Hepatocyte (in vitro differentiated cells): ENCODE measurements around the gene DENND2D. TPM values are rescaled to one million over a fixed set of nuclear protein-coding genes. Genes with fewer than 3 reads are reported as not detected.

Experiments used
- DNase-seq: peaks from one replicate; pipeline ENCODE4 v3.0.0-alpha.2; 2016; ENCODE audit warnings: low spot score
- H2AFZ ChIP-seq: fragments of 200-600 bp; sonication (generic); 2 replicates; pipeline ENCODE4 v1.6.0; 2016; ENCODE audit warnings: antibody characterized with exemption, mild to moderate bottlenecking
- H3K27ac ChIP-seq: fragments of 200-600 bp; sonication (generic); 2 replicates; pipeline ENCODE4 v1.5.1; 2016; ENCODE audit warnings: mild to moderate bottlenecking
- H3K27me3 ChIP-seq: fragments of 200-600 bp; sonication (generic); 2 replicates; pipeline ENCODE4 v1.6.1; 2016
- H3K36me3 ChIP-seq: fragments of 200-600 bp; sonication (generic); replicated peaks from 2 replicates; pipeline ENCODE4 v1.5.1; 2016; ENCODE audit warnings: low read depth; ENCODE audit not compliant: insufficient read depth
- H3K4me1 ChIP-seq: fragments of 200-600 bp; sonication (generic); 2 replicates; pipeline ENCODE4 v1.5.1; 2016; ENCODE audit warnings: mild to moderate bottlenecking, moderate library complexity; ENCODE audit not compliant: insufficient read depth
- H3K4me2 ChIP-seq: fragments of 200-600 bp; sonication (generic); 2 replicates; pipeline ENCODE4 v1.6.0; 2016
- H3K4me3 ChIP-seq: fragments of 200-600 bp; sonication (generic); 2 replicates; pipeline ENCODE4 v1.5.1; 2016; ENCODE audit warnings: mild to moderate bottlenecking
- H3K79me2 ChIP-seq: fragments of 200-600 bp; sonication (generic); 2 replicates; pipeline ENCODE4 v1.6.0; 2017; ENCODE audit warnings: mild to moderate bottlenecking
- H3K9me2 ChIP-seq: fragments of 200-600 bp; sonication (generic); replicated peaks from 2 replicates; pipeline ENCODE4 v1.6.0; 2017; ENCODE audit warnings: mild to moderate bottlenecking; ENCODE audit not compliant: insufficient read depth
- H3K9me3 ChIP-seq: fragments of 200-600 bp; sonication (generic); 2 replicates; pipeline ENCODE4 v1.5.1; 2016; ENCODE audit warnings: low read depth, mild to moderate bottlenecking
- H4K20me1 ChIP-seq: fragments of 200-600 bp; sonication (generic); 2 replicates; pipeline ENCODE4 v1.6.0; 2016; ENCODE audit warnings: mild to moderate bottlenecking; ENCODE audit not compliant: insufficient read depth, poor library complexity, severe bottlenecking
- CTCF ChIP-seq: fragments of 200-600 bp; sonication (generic); IDR thresholded peaks from 2 replicates; pipeline ENCODE4 v1.5.1; 2016; ENCODE audit warnings: antibody characterized with exemption, mild to moderate bottlenecking; ENCODE audit not compliant: poor library complexity
- EZH2 ChIP-seq: fragments of 200-600 bp; sonication (generic); IDR thresholded peaks from 2 replicates; pipeline ENCODE4 v1.6.1; 2016; ENCODE audit warnings: antibody characterized with exemption, mild to moderate bottlenecking, borderline replicate concordance
- EZH2phosphoT487 ChIP-seq: fragments of 200-600 bp; sonication (generic); IDR thresholded peaks from one replicate; pipeline ENCODE4 v1.6.1; 2018; ENCODE audit warnings: antibody characterized with exemption, mild to moderate bottlenecking, low read depth, moderate library complexity; ENCODE audit not compliant: unreplicated experiment, severe bottlenecking
- WGBS: methylation state at CpG from one replicate; pipeline ENCODE4 v1.1.6; 2016; ENCODE audit warnings: low lambda C conversion rate; ENCODE audit errors: missing lambda C conversion rate; 5-methylcytosine and 5-hydroxymethylcytosine counted together
- polyA plus RNA-seq: library from polyadenylated mRNA; unstranded; fragments of >200 nt; fragmentation: Nextera tagmentation; extraction: Ambion mirVana; gene quantifications from 2 replicates; pipeline ENCODE4 v1.2.1, GENCODE V29; 2016
- total RNA-seq: library from RNA; depleted of rRNA; stranded (reverse); fragments of >200 nt; gene quantifications from 2 replicates; pipeline ENCODE4 v1.2.3, GENCODE V29; 2014

The DENND2D gene
- total and polyA plus RNA-seq, 2 experiments from 2014 or later = 7.6 to 8.3 TPM

- Histone ChIP-seq H3K9me3 (no peaks in the 10 kb centered on the region), H3K4me2 (no peak overlapping the region), H4K20me1 (peaks cover 6% of the 10 kb centered on the region), H3K79me2 (peaks cover 65% of the 10 kb centered on the region), H3K27me3 (no peaks in the 10 kb centered on the region), H2AFZ (no peak overlapping the region), H3K4me1 (peaks cover 10% of the 10 kb centered on the region), H3K4me3 (no peak overlapping the region), H3K36me3 (peaks cover 5% of the 10 kb centered on the region), H3K27ac (peak overlapping the region; percentile 12), H3K9me2 (no peaks in the 10 kb centered on the region)
- TF ChIP-seq CTCF (no peak), EZH2 (no peak), EZH2phosphoT487 (no peak)
- WGBS = 75% methylated on average over 2 of the region's 2 CpGs
- DNase-seq = peak; percentile 20
These were observed 43.0 kb downstream of the DENND2D start for GRCh38 chr1:111157431-111157830.

- Histone ChIP-seq H3K27ac (no peak overlapping the region), H2AFZ (no peak overlapping the region), H3K4me1 (no peaks in the 10 kb centered on the region), H4K20me1 (peaks cover 6% of the 10 kb centered on the region), H3K4me2 (no peak overlapping the region), H3K27me3 (no peaks in the 10 kb centered on the region), H3K4me3 (no peak overlapping the region), H3K79me2 (peaks cover 81% of the 10 kb centered on the region), H3K36me3 (peaks cover 5% of the 10 kb centered on the region), H3K9me3 (no peaks in the 10 kb centered on the region), H3K9me2 (no peaks in the 10 kb centered on the region)
- TF ChIP-seq EZH2 (no peak), EZH2phosphoT487 (no peak), CTCF (no peak)
- 95% methylated on average over 5 of the region's 5 CpGs for WGBS
- DNase-seq = no peak
These were observed 46.1 kb downstream of the DENND2D start for GRCh38 chr1:111154021-111154999.

- Histone ChIP-seq H3K4me1 (no peaks in the 10 kb centered on the region), H3K27ac (no peak overlapping the region), H3K36me3 (peaks cover 5% of the 10 kb centered on the region), H3K4me2 (no peak overlapping the region), H4K20me1 (peaks cover 10% of the 10 kb centered on the region), H3K4me3 (no peak overlapping the region), H3K9me2 (no peaks in the 10 kb centered on the region), H3K9me3 (no peaks in the 10 kb centered on the region), H2AFZ (no peak overlapping the region), H3K27me3 (no peaks in the 10 kb centered on the region), H3K79me2 (peaks cover 95% of the 10 kb centered on the region)
- TF ChIP-seq CTCF (no peak), EZH2 (no peak), EZH2phosphoT487 (no peak)
- 89% methylated on average over 3 of the region's 3 CpGs for WGBS
- DNase-seq = no peak
These were observed 48.6 kb downstream of the DENND2D start for GRCh38 chr1:111151838-111152237.
